ENCODE data around the gene ARID1A.

Gene ARID1A

GRCh38 chr1:26758358-26758757 lies 62.5 kb downstream of the ARID1A start:
- DNase-seq = no peak

GRCh38 chr1:26759531-26759930 lies 63.7 kb downstream of the ARID1A start:
- no peak for DNase-seq

- DNase-seq = no peak
These were observed 65.4 kb downstream of the ARID1A start for GRCh38 chr1:26761217-26761616.

GRCh38 chr1:26767714-26768113 lies 71.9 kb downstream of the ARID1A start:
- DNase-seq = no peak

GRCh38 chr1:26768755-26769154 lies 72.9 kb downstream of the ARID1A start:
- DNase-seq = peak; percentile 15

- DNase-seq = no peak
These were observed 75.4 kb downstream of the ARID1A start for GRCh38 chr1:26771285-26771642.

- no peak for DNase-seq
These were observed 76.0 kb downstream of the ARID1A start for GRCh38 chr1:26771643-26772321.

GRCh38 chr1:26772687-26773086 lies 76.9 kb downstream of the ARID1A start:
- DNase-seq = no peak

- DNase-seq = no peak
These were observed 78.6 kb downstream of the ARID1A start for GRCh38 chr1:26774462-26774861.

- DNase-seq = no peak
These were observed 79.9 kb downstream of the ARID1A start for GRCh38 chr1:26775666-26776065.

GRCh38 chr1:26779098-26779668 lies 83.4 kb downstream of the ARID1A start:
- DNase-seq = no peak

- no peak for DNase-seq
These were observed 84.6 kb downstream of the ARID1A start for GRCh38 chr1:26780344-26780957.

GRCh38 chr1:26781206-26781825 lies 85.5 kb downstream of the ARID1A start:
- no peak for DNase-seq

GRCh38 chr1:26782521-26783212 lies 86.9 kb downstream of the ARID1A start:
- no peak for DNase-seq

- no peak for DNase-seq
These were observed 87.8 kb downstream of the ARID1A start for GRCh38 chr1:26783646-26784022.

- DNase-seq = peak; percentile 22
These were observed 88.4 kb downstream of the ARID1A start for GRCh38 chr1:26784023-26784871.

GRCh38 chr1:26784886-26785285 lies 89.1 kb downstream of the ARID1A start:
- no peak for DNase-seq

- DNase-seq = peak; percentile 31
These were observed 90.0 kb downstream of the ARID1A start for GRCh38 chr1:26785611-26786436.

- DNase-seq = peak; percentile 62
These were observed 90.9 kb downstream of the ARID1A start for GRCh38 chr1:26786437-26787380.

GRCh38 chr1:26787381-26787705 lies 91.5 kb downstream of the ARID1A start:
- no peak for DNase-seq
